ENCODE measurements around the gene POU6F2.

Gene POU6F2

GRCh38 chr7:39017369-39017915, 39.7 kb downstream of the POU6F2 start:
- no peak overlapping the region for H3K4me3 Mint-ChIP-seq
- no peak overlapping the region for H3K27ac Mint-ChIP-seq
- no peaks in the 10 kb centered on the region for H3K27me3 Mint-ChIP-seq
- ATAC-seq, result no peak
- H3K36me3 Mint-ChIP-seq (ENCODE audit: low read depth), result no peaks in the 10 kb centered on the region
- no peaks in the 10 kb centered on the region for H3K9me3 Mint-ChIP-seq
- no peak for DNase-seq
- no peaks in the 10 kb centered on the region for H3K4me1 Mint-ChIP-seq

- ATAC-seq, result no peak
- Mint-ChIP-seq H3K27me3 (no peaks in the 10 kb centered on the region), H3K9me3 (peaks cover 9% of the 10 kb centered on the region), H3K4me3 (no peak overlapping the region), H3K27ac (no peak overlapping the region), H3K36me3 (ENCODE audit: low read depth) (no peaks in the 10 kb centered on the region), H3K4me1 (no peaks in the 10 kb centered on the region)
- DNase-seq, result no peak
These were observed 45.1 kb downstream of the POU6F2 start for GRCh38 chr7:39022796-39023195.

- Mint-ChIP-seq H3K36me3 (ENCODE audit: low read depth) (no peaks in the 10 kb centered on the region), H3K4me3 (no peak overlapping the region), H3K27ac (no peak overlapping the region), H3K9me3 (peaks cover 9% of the 10 kb centered on the region), H3K4me1 (no peaks in the 10 kb centered on the region), H3K27me3 (peaks cover 4% of the 10 kb centered on the region)
- no peak for ATAC-seq
- DNase-seq, result no peak
These were observed 49.8 kb downstream of the POU6F2 start for GRCh38 chr7:39027491-39027890.

GRCh38 chr7:39033885-39034624, 56.3 kb downstream of the POU6F2 start:
- Mint-ChIP-seq H3K27ac (no peak overlapping the region), H3K36me3 (ENCODE audit: low read depth) (no peaks in the 10 kb centered on the region), H3K4me1 (no peaks in the 10 kb centered on the region), H3K9me3 (no peaks in the 10 kb centered on the region), H3K27me3 (peaks cover 4% of the 10 kb centered on the region), H3K4me3 (no peak overlapping the region)
- DNase-seq (no peak), ATAC-seq (no peak)

- Mint-ChIP-seq H3K9me3 (no peaks in the 10 kb centered on the region), H3K27ac (no peak overlapping the region), H3K4me1 (no peaks in the 10 kb centered on the region), H3K36me3 (ENCODE audit: low read depth) (no peaks in the 10 kb centered on the region), H3K27me3 (peaks cover 3% of the 10 kb centered on the region), H3K4me3 (no peak overlapping the region)
- DNase-seq (no peak), ATAC-seq (no peak)
These were observed 57.4 kb downstream of the POU6F2 start for GRCh38 chr7:39035156-39035555.

GRCh38 chr7:39035903-39036302, 58.2 kb downstream of the POU6F2 start:
- H3K27ac Mint-ChIP-seq, result no peak overlapping the region
- no peak for DNase-seq
- no peak for ATAC-seq
- no peaks in the 10 kb centered on the region for H3K9me3 Mint-ChIP-seq
- no peaks in the 10 kb centered on the region for H3K36me3 Mint-ChIP-seq (ENCODE audit: low read depth)
- H3K4me3 Mint-ChIP-seq, result no peak overlapping the region
- peaks cover 2% of the 10 kb centered on the region for H3K27me3 Mint-ChIP-seq
- no peaks in the 10 kb centered on the region for H3K4me1 Mint-ChIP-seq

GRCh38 chr7:39042670-39043069, 65.0 kb downstream of the POU6F2 start:
- no peaks in the 10 kb centered on the region for H3K9me3 Mint-ChIP-seq
- DNase-seq (no peak), ATAC-seq (no peak)
- no peaks in the 10 kb centered on the region for H3K27me3 Mint-ChIP-seq
- H3K4me3 Mint-ChIP-seq, result no peak overlapping the region
- H3K36me3 Mint-ChIP-seq (ENCODE audit: low read depth), result no peaks in the 10 kb centered on the region
- H3K4me1 Mint-ChIP-seq, result no peaks in the 10 kb centered on the region
- H3K27ac Mint-ChIP-seq, result no peak overlapping the region

- no peak for ATAC-seq
- no peaks in the 10 kb centered on the region for H3K36me3 Mint-ChIP-seq (ENCODE audit: low read depth)
- H3K9me3 Mint-ChIP-seq, result no peaks in the 10 kb centered on the region
- H3K27ac Mint-ChIP-seq, result no peak overlapping the region
- no peak overlapping the region for H3K4me3 Mint-ChIP-seq
- H3K27me3 Mint-ChIP-seq, result no peaks in the 10 kb centered on the region
- no peaks in the 10 kb centered on the region for H3K4me1 Mint-ChIP-seq
- DNase-seq, result no peak
These were observed 65.8 kb downstream of the POU6F2 start for GRCh38 chr7:39043531-39043930.

GRCh38 chr7:39044489-39044888, 66.8 kb downstream of the POU6F2 start:
- DNase-seq, result no peak
- H3K36me3 Mint-ChIP-seq (ENCODE audit: low read depth), result no peaks in the 10 kb centered on the region
- no peak overlapping the region for H3K27ac Mint-ChIP-seq
- no peaks in the 10 kb centered on the region for H3K4me1 Mint-ChIP-seq
- H3K4me3 Mint-ChIP-seq, result no peak overlapping the region
- no peak for ATAC-seq
- H3K9me3 Mint-ChIP-seq, result peaks cover 5% of the 10 kb centered on the region
- H3K27me3 Mint-ChIP-seq, result no peaks in the 10 kb centered on the region

GRCh38 chr7:39045231-39045630, 67.5 kb downstream of the POU6F2 start:
- H3K27me3 Mint-ChIP-seq, result no peaks in the 10 kb centered on the region
- no peaks in the 10 kb centered on the region for H3K36me3 Mint-ChIP-seq (ENCODE audit: low read depth)
- no peaks in the 10 kb centered on the region for H3K4me1 Mint-ChIP-seq
- H3K27ac Mint-ChIP-seq, result no peak overlapping the region
- no peak overlapping the region for H3K4me3 Mint-ChIP-seq
- H3K9me3 Mint-ChIP-seq, result peaks cover 5% of the 10 kb centered on the region
- ATAC-seq, result no peak
- no peak for DNase-seq

GRCh38 chr7:39051279-39051678, 73.6 kb downstream of the POU6F2 start:
- ATAC-seq (no peak), DNase-seq (no peak)
- no peaks in the 10 kb centered on the region for H3K36me3 Mint-ChIP-seq (ENCODE audit: low read depth)
- peaks cover 8% of the 10 kb centered on the region for H3K9me3 Mint-ChIP-seq
- H3K27ac Mint-ChIP-seq, result no peak overlapping the region
- no peaks in the 10 kb centered on the region for H3K4me1 Mint-ChIP-seq
- H3K27me3 Mint-ChIP-seq, result peaks cover 8% of the 10 kb centered on the region
- H3K4me3 Mint-ChIP-seq, result no peak overlapping the region

GRCh38 chr7:39051707-39052106, 74.0 kb downstream of the POU6F2 start:
- DNase-seq (no peak), ATAC-seq (no peak)
- Mint-ChIP-seq H3K4me3 (no peak overlapping the region), H3K27ac (no peak overlapping the region), H3K4me1 (no peaks in the 10 kb centered on the region), H3K27me3 (peaks cover 8% of the 10 kb centered on the region), H3K36me3 (ENCODE audit: low read depth) (no peaks in the 10 kb centered on the region), H3K9me3 (peaks cover 12% of the 10 kb centered on the region)

GRCh38 chr7:39054731-39055130, 77.0 kb downstream of the POU6F2 start:
- Mint-ChIP-seq H3K9me3 (peaks cover 21% of the 10 kb centered on the region), H3K4me1 (no peaks in the 10 kb centered on the region), H3K27ac (no peak overlapping the region), H3K36me3 (ENCODE audit: low read depth) (no peaks in the 10 kb centered on the region), H3K27me3 (peaks cover 8% of the 10 kb centered on the region), H3K4me3 (no peak overlapping the region)
- DNase-seq, result no peak
- no peak for ATAC-seq

GRCh38 chr7:39056153-39056552, 78.4 kb downstream of the POU6F2 start:
- no peaks in the 10 kb centered on the region for H3K4me1 Mint-ChIP-seq
- peaks cover 21% of the 10 kb centered on the region for H3K9me3 Mint-ChIP-seq
- no peak for ATAC-seq
- no peak overlapping the region for H3K4me3 Mint-ChIP-seq
- no peaks in the 10 kb centered on the region for H3K36me3 Mint-ChIP-seq (ENCODE audit: low read depth)
- H3K27ac Mint-ChIP-seq, result no peak overlapping the region
- no peak for DNase-seq
- peaks cover 3% of the 10 kb centered on the region for H3K27me3 Mint-ChIP-seq

GRCh38 chr7:39062811-39063210, 85.1 kb downstream of the POU6F2 start:
- no peak overlapping the region for H3K4me3 Mint-ChIP-seq
- peaks cover 1% of the 10 kb centered on the region for H3K27me3 Mint-ChIP-seq
- H3K27ac Mint-ChIP-seq, result no peak overlapping the region
- H3K9me3 Mint-ChIP-seq, result peaks cover 4% of the 10 kb centered on the region
- no peak for DNase-seq
- no peaks in the 10 kb centered on the region for H3K4me1 Mint-ChIP-seq
- no peaks in the 10 kb centered on the region for H3K36me3 Mint-ChIP-seq (ENCODE audit: low read depth)
- ATAC-seq, result no peak

- DNase-seq (no peak), ATAC-seq (no peak)
- Mint-ChIP-seq H3K9me3 (no peaks in the 10 kb centered on the region), H3K4me3 (no peak overlapping the region), H3K27me3 (peaks cover 1% of the 10 kb centered on the region), H3K27ac (no peak overlapping the region), H3K36me3 (ENCODE audit: low read depth) (no peaks in the 10 kb centered on the region), H3K4me1 (no peaks in the 10 kb centered on the region)
These were observed 91.3 kb downstream of the POU6F2 start for GRCh38 chr7:39069031-39069430.
